GM19455 (cell line): Measurements from ENCODE around the gene PCDH1.
"Not testable (repeated sequence)": the region's sequence is repeated elsewhere in the genome, so short reads cannot be mapped to it uniquely, and the experiment has no call there.

ENCODE experiments used
- ATAC-seq: cut with Tn5 transposase; IDR thresholded peaks from one replicate; pipeline ENCODE4 v1.9.1; 2021; ENCODE audit not compliant: unreplicated experiment

Gene PCDH1

DNA sequence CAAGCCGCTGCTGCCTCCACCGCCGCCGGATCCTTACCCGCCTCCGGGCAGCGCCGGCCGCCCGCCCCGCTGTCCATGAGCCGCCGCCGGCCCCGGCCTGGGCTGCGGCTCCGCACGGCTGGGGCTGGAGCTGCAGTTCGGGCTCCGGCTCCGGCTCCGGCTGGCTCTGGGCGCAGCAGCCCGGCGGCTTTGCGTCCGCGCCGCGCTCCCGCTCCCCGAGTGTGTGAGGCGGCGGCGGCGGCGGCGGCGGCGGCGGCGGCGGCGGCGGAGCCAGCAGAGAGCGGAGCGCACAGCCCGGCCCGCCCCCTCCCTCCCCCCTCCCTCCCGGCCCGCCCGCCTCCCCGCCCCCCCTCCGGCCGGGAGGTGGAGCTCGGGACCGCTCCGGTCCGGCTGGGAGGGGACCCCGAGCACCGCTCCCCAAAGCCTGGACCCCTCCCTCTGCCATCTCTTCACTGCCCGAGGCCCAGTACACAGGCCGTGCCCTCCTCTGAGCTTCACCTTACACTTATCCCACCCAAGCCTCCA is at the start of gene PCDH1:
Gene PCDH1 (minus strand): TSS at position 225 of the 525 bp plus-strand sequence. CDS start 148 bp downstream, at position 77.
- no peak for ATAC-seq

DNA sequence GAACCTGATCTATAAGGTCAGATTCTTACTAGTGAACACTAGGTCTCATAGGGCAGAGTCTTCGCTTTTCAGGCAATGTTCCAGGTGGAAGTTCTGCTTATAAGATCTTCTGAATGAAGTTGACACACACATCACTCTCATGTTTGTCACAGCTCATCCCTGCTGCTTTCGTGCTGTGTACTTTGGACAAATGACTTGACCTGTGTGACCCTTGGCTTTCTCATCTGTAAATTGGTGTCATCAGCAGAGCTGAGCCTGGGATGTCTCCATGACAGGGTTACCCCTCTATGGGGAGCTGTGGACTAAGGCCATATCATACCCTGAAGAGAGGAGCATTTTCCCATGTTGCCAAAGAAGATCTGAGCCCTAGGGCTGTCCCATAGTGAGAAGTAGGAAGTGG is 48.2 kb upstream of the PCDH1 start:
- ATAC-seq, result no peak

DNA sequence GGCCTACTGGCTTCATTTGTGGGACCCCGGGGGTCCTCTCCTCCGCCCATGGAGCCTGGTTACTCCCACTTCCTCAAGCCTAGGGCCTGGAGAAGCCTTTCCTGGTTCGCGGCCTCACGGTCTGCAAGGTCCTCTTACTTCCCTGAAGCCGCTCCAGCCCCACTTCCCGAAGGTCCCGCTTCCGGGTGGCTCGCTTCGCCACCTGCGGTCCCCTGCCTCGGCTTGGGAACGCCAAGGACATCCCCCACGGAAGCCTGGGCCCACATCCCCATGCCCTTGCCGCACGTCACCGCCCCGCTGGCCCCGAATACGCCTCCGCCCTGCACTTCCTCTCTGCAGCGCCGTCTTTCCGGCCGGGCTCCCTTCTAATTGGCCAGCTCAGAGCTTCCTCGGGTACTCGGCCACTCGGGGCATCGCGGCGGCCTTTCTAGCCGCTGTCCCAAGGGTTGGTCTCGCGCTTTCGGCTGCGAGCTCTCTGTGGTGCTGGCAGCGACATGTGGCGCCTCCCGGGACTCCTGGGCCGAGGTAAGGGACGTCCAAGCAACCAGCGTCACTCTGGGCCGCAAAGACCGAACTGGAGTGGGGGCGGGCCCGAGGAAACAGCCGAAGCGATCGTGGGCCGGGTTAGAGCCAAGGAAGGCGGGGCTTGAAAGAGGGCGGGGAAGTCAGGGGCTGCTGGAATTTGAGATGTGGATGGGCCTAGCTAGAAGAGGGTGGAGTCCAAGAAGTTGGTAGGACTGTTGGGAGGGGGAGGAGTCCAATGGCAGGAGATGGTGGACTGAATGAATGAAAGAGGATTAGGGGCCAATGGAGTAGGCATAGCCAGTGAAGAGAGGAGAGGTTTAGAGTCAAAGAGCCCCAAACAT is 45.5 kb upstream of the PCDH1 start, which contains the start of gene DELE1:
Gene DELE1 (plus strand): TSS at position 424 of the 866 bp plus-strand sequence. CDS start 71 bp downstream, at position 495.
- peak; percentile 99 for ATAC-seq

DNA sequence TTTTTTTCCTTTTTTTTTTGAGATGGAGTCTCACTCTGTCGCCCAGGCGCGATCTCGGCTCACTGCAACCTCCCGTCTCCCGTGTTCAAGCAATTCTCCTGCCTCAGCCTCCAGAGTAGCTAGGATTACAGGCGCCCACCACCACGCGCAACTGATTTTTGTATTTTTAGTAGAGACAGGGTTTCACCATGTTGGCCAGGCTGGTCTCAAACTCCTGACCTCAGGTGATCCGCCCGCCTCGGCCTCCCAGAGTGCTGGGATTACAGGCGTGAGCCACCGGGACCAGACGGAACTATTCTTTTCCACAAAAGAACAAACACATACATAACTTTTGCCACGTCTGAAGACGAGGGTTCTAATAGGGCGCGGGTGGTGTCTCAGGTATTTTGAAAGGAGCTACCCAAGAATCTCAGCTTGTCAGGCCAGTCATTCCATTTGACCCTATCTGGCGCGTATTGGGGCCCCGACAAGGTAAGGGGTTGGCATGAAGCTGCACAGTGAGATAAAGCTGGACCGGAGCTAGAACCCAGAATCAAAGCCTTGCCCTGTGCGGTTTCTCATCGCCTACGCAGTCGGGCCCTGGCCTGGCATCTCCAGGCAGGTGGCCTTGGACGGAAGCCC is 44.7 kb upstream of the PCDH1 start:
- ATAC-seq, result not testable (repeated sequence)

DNA sequence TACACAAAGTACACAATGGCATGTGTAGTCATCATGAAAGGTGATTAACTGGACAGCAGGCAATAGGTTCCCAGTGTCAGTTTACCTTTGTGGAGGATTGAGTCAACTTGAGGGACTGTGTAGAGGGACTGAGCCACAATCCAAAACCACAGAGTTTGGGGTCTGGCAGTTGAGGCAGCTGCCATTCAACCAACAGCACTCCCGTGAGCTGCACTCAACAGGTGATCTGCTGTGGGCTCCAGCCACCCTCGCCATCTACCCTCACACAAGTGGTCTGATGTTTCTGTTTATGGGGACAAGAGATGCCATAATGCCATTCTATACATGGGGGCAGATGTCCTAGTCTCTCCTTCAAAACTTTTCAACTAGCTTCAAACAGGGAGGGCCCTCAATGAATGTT is 42.6 kb upstream of the PCDH1 start:
- ATAC-seq, result no peak

DNA sequence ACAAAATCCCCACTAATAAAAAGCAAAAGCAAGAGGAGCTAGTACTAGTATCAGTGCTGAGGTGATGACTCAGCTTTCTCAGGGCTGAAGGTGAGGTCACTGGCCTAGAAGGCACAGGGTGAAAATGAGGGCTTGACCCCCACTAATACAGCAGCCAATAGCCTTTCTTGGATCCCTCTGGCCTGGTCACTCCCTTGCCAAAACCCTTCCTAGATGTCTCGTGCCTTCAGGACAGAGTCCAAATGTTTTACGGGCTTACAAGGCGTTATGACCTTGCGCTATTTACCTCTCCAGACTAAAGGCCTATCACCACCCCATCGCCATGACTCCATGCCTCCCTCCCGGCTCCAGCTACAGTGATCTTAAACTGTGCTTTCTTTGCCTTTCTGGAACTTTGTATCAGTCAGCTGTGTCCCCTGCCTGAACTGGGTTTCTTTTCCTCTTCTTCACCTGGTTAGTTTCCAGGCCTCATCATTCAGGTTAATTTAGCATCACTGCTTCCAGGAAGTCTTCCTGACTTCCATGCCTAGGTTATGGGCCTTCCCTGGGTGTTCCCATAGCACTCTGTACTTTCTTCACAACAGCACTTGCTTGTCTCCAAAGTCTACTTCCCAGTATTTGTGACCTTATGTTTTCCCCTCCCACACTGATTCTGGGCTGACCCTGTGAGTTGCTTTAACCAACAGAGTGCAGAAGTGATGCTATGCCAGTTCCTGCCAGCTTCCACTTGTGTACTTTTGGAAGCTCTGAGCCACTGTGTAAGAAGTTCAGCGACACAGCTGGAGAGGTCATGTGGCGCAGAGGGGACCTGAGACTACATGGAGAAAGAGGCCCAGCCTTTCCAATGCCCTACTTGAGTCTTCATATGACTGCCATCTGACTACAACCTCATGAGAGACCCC is 41.3 kb upstream of the PCDH1 start:
- ATAC-seq, result no peak

DNA sequence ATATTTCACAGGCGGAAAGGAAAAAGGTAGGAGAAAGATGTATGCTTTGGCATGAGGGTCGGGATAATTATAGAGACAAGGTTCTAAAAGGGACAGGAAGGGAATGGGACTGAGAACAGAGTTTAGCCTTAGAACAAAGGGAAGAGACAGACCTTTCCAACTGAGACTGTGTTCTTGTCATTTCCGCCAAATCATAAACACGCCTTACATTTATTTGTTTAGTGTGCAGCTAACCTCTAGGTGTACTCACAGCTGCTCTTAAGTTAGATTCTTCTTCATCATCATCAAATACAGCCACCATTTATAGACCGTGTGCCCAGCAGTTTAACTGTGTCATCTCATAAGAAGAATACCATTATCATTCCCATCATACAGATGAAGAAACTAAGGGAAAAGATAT is 39.5 kb upstream of the PCDH1 start:
- ATAC-seq, result no peak

DNA sequence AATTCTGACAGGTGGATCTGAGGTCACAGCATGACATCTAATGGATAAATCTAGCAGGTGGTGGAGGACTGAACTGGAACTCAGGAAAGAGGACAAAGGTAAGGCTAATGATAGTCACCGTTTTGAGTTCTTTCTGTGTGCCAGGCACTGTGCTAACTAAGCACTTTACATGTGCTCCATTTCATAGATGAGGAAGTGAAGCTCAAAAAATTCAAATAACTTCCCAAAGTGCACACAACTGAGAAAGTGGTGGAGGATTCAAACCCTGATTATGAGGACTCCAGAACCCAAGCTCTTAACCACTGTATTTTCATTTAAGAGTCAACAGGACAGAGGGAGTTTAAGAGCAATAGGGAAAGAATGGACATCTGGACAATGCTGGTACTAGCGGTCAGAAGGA is 38.3 kb upstream of the PCDH1 start:
- ATAC-seq, result no peak

DNA sequence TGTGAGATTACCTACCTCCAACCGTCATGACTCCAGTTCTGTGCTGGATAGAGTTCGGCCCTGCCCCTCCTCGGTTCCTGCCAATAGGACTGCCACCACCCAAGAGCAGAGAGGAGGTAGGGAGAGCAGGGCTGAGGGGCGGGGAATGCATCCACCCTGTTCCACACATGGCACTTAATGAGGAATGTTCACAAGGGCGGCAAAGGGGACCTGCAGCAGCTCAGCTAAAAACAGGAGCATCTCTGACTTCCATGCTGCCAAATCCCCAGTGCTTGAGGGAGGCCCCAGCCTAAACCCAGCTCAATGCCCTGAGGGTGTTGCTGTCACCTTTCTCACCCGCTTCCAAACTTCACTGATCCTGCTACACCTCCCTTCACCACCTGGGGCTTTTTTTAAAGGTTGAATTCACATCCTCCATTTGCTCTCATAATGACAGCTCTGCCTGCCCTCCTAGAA is 37.7 kb upstream of the PCDH1 start:
- ATAC-seq, result no peak

DNA sequence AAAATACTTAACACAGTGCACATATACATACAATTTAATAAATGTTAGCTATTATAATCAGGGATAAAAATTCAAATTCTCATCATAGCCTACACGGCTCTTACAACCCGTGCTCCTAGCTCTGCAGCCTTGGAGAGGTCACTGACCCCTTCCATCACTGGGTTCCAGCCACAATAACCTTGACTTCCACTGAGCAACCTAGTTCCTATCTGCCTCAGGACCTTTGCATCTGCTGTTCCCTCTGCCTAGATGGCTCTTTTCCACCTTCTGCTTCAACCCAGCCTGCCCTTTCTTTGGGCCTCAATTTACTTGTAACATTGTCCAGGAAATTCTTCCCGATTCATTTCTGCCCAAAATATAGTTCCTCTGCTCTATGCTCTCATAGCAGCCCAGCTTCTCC is 36.6 kb upstream of the PCDH1 start:
- ATAC-seq, result no peak

DNA sequence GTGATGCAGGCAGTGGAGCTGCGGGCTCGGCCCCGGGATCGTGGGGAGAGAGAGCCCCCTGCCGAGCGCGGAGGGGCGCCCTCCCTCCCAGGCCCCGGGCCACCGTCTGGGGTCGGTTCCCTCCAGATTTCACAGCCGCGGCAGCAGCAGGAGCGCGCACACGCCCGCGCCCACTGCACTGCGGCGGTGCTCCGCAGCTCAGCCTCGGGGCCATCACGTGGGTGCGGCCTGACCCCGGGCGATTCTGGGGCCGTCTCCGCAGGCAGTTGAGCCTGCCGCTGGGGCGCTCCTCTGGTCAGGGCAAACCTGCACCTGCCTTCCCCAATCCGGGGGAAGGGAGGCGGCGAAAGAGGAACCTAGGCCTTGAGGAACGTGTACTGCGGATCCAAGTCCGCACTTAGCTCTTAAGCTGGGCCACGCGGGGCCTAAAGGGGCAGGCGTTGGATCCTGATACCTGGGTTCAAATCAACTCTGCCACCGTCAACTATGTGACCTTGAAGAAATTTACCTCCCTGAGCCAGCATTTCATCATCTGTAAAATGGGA is 36.1 kb upstream of the PCDH1 start:
- ATAC-seq, result no peak

DNA sequence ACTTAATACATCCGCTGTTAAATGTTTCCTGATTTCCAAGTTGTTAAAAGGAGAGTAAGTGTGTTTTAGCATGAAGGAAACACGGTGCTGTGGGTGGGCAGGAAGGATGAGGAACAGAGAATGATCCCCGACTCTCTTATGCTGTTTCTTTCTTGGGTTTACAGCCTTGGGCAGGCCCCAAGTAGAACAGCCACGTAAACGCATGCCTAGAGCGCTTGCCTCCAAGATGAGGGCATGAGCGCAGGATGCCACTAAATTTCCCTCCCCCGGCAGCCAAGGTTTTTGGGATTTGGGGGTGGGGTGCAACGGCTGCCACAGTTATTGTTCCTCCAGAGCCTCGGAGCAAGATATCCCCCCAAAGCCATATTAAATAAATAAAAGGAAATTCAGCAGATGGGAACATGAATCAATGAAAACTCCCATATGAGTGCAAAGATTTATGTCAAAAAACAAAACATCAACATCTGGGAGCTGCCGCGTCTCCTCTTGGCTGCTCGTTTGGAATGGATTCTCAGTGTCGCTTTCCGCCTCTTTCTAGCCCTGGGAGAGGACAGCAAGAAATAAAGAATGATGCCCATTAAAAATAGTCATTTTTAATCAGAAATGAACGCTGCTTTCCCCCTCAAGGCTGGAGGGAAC is 35.5 kb upstream of the PCDH1 start:
- no peak for ATAC-seq

DNA sequence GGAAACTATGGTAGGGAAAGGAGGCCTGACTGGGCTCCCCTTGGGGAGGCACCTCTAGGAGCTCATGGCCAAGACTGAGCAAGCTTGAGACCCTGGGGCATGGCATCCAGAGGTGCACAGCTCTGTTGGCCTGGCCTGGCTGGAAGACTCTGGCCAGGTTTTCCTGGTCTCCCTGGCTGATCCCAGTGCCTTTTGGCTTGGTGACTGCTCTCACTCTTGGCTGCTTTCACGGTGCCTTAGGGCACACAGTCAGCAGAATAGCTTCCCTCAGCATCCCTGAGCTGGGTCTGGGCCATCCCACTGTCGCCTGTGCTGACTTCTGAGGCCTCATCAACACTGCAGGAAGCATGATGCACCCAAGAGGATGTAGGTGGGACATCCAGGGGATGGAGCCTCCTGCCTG is 32.1 kb upstream of the PCDH1 start:
- no peak for ATAC-seq

DNA sequence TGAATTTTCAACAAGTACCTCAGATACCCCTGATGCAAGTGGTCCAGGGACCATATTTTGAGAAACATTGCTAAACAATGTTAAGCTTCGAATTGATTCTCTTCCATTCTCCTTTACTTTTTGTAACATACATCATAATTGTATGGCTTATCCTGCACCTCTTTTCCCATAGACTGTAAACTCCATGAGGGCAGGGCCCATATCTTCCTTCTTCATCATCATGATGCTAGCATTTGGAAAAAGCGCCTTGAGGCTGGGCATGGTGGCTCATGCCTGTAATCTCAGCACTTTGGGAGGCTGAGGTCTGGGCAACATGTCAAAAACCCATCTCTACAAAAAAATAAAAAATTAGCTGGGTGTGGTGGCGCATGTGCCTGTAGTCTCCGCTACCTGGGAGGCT is 31.0 kb upstream of the PCDH1 start:
- no peak for ATAC-seq

DNA sequence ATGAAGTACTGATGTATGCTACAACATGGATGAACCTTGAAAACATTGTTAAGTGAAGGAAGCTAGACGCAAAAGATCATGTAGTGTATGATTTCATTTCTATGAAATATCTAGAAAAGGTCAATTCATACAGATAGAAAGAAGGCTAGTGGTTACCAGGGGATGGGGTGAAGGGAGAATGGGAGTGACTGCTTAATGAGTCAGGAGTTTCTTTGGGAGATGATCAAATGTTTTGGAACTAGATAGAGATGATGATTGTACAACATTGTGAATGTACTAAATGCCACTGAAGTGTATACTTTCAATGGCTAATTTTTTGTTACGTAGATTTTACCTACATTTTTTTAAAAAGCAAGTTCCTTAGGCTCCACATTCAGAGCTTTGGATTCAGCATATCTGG is 30.6 kb upstream of the PCDH1 start:
- no peak for ATAC-seq

DNA sequence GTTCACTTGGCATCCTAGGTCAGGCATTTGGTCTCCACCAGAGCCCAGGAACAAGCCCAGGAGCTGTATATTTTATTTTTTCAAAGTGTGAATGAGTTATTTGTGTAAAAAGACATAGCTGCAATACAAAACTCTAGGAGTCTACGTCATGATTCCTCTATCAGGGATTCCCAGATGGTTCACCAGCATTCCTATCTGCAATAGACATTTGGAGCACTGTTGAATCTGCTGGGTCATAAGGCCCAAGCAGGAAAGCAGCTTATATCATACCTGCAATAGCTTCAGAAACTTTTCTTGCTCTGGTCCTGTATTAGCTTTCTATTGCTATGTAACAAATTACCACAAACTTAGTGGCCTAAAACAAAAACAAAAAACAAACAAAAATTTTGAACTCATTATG is 28.8 kb upstream of the PCDH1 start:
- ATAC-seq, result no peak

DNA sequence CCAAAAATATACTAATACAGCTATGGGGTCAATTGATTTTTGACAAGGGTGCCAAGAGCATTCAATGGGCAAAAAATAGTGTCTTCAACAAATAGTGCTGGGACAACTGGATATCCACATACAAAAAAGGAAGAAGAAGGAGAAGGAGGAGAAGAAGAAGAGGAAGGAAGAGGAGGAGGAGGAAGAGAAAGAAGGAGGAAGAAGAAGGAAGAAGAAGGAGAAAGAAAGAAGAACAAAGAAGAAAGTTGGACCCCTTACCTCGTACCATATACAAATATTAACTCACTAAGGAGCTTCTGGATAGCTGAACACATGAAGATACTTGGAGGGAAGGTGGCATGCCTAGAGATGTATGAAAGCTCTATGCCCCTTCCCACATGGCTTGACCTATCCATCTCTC is 28.3 kb upstream of the PCDH1 start:
- no peak for ATAC-seq

DNA sequence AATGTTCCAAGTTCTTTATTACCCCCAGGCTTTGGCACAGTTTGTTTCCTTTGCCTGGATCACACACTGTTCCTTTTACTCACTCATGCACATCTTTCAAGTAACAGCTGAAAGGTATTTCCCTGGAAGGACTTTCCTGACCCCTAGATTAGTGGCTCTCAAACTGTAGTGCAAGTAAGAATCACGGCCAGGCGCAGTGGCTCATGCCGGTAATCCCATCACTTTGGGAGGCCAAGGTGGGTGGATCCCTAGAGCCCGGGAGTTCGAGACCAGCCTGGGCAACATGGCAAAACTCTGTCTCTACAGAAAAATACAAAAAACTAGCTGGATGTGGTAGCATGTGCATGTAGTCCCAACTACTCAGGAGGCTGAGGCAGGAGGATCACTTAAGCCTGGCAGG is 26.3 kb upstream of the PCDH1 start:
- no peak for ATAC-seq

DNA sequence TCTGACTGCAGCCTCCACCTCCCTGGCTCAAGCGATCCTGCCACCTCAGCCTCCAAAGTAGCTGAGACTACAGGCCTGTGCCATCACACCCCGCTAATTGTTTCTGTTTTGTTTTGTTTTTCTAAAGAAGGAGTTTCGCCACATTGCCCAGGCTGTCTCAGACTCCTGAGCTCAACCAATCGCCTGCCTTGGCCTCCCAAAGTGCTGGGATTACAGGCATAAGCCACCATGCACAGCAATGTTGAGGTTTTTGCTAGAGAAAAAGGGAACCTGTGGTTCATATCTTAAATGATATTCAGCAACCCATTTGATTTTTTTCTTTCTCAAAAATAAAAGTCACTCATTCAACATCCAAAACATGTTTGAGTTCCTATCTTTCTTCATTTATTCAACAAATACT is 25.1 kb upstream of the PCDH1 start:
- ATAC-seq, result no peak
